ENCODE data around the gene MKNK2.

Gene MKNK2

GRCh38 chr19:2022289-2022688, 28.8 kb downstream of the MKNK2 start:
- DNase-seq (ENCODE audit: low spot score) = no peak
- TF ChIP-seq CTCF (IDR thresholded peaks at IDR 0.05; ENCODE audit: borderline replicate concordance, control extremely low read depth, extremely low read depth, insufficient read depth, missing control alignments) = no peak
- in situ Hi-C loops (cut with MboI; ENCODE audit: low sequenced_read_pairs, unreplicated experiment) = no loop called here

GRCh38 chr19:2021453-2022140, 29.4 kb downstream of the MKNK2 start:
- TF ChIP-seq CTCF (IDR thresholded peaks at IDR 0.05; ENCODE audit: borderline replicate concordance, control extremely low read depth, extremely low read depth, insufficient read depth, missing control alignments) = no peak
- in situ Hi-C loops (cut with MboI; ENCODE audit: low sequenced_read_pairs, unreplicated experiment) = no loop called here

GRCh38 chr19:2018752-2019151, 32.3 kb downstream of the MKNK2 start:
- no peak for DNase-seq (ENCODE audit: low spot score)
- in situ Hi-C loops (cut with MboI; ENCODE audit: low sequenced_read_pairs, unreplicated experiment) = no loop called here
- TF ChIP-seq CTCF (IDR thresholded peaks at IDR 0.05; ENCODE audit: borderline replicate concordance, control extremely low read depth, extremely low read depth, insufficient read depth, missing control alignments) = no peak

More at GRCh38 chr19:2021453-2022140, 29.4 kb downstream of the MKNK2 start:
- no peak for DNase-seq (ENCODE audit: low spot score)

GRCh38 chr19:2016041-2016807, 34.8 kb downstream of the MKNK2 start:
- DNase-seq (ENCODE audit: low spot score) = peak; percentile 92
- TF ChIP-seq CTCF (IDR thresholded peaks at IDR 0.05; ENCODE audit: borderline replicate concordance, control extremely low read depth, extremely low read depth, insufficient read depth, missing control alignments) = no peak
- in situ Hi-C loops (cut with MboI; ENCODE audit: low sequenced_read_pairs, unreplicated experiment) = no loop called here

GRCh38 chr19:2015608-2015950, 35.5 kb downstream of the MKNK2 start, which contains the start of gene BTBD2:
TSS of gene BTBD2 (minus strand) at chr19:2015714. CDS start at chr19:2015703, 11 bp downstream.
- in situ Hi-C loops (cut with MboI; ENCODE audit: low sequenced_read_pairs, unreplicated experiment) = no loop called here
- DNase-seq (ENCODE audit: low spot score) = no peak
- no peak for TF ChIP-seq CTCF (IDR thresholded peaks at IDR 0.05; ENCODE audit: borderline replicate concordance, control extremely low read depth, extremely low read depth, insufficient read depth, missing control alignments)

GRCh38 chr19:2014731-2015607, 36.1 kb downstream of the MKNK2 start:
- in situ Hi-C loops (cut with MboI; ENCODE audit: low sequenced_read_pairs, unreplicated experiment) = no loop called here
- DNase-seq (ENCODE audit: low spot score) = peak; percentile 81

More at GRCh38 chr19:2014731-2015607, 36.1 kb downstream of the MKNK2 start:
- no peak for TF ChIP-seq CTCF (IDR thresholded peaks at IDR 0.05; ENCODE audit: borderline replicate concordance, control extremely low read depth, extremely low read depth, insufficient read depth, missing control alignments)
